M059J (cell line): Measurements from ENCODE around the gene GPR137B. TPM values are rescaled to one million over a fixed set of nuclear protein-coding genes. Genes with fewer than 3 reads are reported as not detected.

Source experiments
- DNase-seq: peaks from one replicate; pipeline ENCODE4 v3.0.0-alpha.2; 2012; ENCODE audit warnings: low read depth
- total RNA-seq: library from RNA; depleted of rRNA; stranded (reverse); fragments of >200 nt; shearing (Covaris generic); gene quantifications from 2 replicates; pipeline ENCODE4 v1.2.3, GENCODE V29; 2014; rRNA removed

Gene GPR137B, protein sequence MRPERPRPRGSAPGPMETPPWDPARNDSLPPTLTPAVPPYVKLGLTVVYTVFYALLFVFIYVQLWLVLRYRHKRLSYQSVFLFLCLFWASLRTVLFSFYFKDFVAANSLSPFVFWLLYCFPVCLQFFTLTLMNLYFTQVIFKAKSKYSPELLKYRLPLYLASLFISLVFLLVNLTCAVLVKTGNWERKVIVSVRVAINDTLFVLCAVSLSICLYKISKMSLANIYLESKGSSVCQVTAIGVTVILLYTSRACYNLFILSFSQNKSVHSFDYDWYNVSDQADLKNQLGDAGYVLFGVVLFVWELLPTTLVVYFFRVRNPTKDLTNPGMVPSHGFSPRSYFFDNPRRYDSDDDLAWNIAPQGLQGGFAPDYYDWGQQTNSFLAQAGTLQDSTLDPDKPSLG
- total RNA-seq: 10.2 and 14.2 TPM in 2 replicates

DNA sequence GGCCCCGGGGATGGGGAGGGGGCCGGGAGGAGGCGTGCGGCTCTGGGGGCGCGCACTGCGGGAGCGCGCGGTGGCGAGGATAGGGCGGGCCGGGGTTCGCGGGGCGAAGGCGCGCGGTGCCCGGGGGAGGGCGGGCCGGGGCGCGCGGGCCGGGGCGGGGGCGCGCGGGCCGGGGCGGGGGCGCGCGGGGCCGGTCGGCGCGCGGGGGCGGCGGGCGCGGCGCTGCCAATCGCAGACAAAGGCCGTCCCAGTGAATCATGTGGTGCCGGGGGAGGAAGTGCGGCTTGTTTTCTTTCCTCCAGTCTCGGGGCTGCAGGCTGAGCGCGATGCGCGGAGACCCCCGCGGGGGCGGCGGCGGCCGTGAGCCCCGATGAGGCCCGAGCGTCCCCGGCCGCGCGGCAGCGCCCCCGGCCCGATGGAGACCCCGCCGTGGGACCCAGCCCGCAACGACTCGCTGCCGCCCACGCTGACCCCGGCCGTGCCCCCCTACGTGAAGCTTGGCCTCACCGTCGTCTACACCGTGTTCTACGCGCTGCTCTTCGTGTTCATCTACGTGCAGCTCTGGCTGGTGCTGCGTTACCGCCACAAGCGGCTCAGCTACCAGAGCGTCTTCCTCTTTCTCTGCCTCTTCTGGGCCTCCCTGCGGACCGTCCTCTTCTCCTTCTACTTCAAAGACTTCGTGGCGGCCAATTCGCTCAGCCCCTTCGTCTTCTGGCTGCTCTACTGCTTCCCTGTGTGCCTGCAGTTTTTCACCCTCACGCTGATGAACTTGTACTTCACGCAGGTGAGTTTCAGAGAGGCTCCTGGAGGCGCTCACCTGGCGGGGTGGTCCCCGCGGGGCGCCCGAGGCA lies at the start of gene GPR137B:
GPR137B (plus strand) TSS at position 287 of the 851 bp plus-strand sequence; CDS start at position 371, 84 bp downstream.
- peak; percentile 51 for DNase-seq

DNA sequence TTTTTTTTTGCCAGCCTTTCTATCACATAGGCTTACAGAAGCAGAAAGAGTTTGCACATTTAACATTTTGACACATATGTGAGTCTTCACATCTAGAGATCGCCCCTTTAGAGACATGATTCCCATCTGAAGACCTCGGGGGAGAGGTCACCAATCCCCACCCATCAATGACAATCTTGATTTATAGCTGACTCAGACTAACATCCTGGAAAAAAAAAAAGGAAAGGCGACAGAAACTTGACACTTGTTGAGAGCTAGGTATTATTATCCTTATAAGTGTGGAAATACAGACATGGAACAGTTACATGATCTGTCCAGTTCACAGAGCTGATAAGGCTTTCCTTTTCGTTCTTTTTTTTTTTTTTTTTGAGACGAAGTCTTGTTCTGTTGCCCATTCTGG lies 49.4 kb upstream of the GPR137B start:
- DNase-seq: no peak

DNA sequence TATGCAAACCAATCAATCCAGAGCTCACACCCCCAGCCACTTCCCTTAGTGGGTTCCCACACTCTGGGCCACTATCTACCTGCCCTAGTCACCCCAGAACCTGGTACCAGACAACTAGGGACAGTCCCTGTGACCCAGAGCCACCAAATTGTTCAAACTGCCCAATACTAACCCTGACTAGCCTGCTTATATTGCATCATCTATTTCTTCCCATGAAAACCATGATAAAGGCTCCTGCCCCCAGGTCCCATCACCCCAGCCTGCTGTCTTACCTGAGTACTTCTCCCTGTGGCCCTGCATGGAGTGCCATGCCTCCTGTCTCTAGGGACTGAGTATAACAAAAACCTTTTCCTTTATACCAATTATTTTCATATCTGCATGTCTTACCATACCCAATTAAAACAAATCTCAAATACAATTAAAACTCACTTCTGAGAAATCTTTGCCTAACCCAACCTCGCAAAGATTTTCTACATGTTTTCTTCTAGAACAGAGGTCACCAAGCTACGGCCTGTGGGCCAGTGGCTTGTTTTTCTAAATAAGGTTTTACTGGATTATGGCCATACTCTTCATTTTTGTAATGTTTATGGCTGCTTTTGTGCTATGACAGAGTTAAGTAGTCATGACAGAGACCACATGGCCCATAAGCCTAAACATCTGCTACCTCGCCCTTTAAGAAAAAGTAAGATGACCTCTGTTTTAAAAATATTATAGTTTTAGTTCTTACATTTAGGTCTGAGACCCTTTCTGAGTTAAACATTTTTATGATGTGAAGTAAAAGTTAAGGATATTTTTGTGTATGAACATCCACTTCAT lies 46.4 kb upstream of the GPR137B start:
- DNase-seq: no peak

DNA sequence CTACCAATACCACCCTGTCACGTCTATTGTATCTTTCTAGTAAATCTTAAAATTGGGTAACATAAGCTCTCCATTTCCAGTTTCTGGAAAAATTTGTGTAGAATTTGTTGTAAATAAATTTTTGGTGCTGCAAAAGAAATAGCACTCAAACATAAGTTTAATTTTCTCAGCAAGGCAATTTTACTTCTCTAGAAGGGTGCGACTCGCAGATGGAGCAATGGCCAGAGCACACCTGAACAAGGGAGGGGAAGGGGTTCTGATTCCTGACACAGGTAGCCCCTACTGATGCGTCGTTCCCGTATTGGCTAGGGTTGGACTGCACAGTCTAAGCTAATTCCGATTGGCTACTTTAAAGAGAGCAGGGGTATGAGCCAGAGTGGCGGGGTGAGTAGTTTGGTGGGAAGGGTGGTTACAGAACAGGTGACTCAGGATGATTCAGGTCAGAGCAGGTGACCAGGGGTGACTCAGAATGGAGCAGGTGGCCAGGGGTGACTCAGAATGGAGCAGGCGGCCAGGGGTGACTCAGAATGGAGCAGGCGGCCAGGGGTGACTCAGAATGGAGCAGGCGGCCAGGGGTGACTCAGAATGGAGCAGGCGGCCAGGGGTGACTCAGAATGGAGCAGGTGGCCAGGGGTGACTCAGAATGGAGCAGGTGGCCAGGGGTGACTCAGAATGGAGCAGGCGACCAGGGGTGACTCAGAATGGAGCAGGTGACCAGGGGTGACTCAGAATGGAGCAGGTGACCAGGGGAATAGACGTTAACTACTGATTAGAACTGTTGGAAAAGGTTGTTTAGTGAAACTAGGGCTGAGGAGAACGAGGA lies 45.5 kb upstream of the GPR137B start:
- DNase-seq: peak; percentile 66

DNA sequence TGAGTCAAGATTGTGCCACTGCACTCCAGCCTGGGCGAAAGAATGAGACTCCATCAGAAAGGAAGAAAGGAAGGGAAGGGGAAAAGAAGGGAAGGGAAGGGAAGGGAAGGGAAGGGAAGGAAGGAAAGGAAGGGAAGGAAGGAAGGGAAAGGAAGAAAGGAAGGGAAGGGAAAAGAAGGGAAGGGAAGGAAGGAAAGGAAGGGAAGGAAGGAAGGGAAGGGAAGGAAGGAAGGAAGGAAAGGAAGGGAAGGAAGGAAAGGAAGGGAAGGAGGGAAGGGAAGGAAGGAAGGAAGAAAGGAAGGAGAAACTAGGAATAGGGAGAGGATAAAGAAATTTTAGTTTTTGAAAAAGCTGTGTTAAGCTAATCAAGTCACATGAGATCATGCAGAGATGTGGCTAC lies 44.1 kb upstream of the GPR137B start:
- no peak for DNase-seq

DNA sequence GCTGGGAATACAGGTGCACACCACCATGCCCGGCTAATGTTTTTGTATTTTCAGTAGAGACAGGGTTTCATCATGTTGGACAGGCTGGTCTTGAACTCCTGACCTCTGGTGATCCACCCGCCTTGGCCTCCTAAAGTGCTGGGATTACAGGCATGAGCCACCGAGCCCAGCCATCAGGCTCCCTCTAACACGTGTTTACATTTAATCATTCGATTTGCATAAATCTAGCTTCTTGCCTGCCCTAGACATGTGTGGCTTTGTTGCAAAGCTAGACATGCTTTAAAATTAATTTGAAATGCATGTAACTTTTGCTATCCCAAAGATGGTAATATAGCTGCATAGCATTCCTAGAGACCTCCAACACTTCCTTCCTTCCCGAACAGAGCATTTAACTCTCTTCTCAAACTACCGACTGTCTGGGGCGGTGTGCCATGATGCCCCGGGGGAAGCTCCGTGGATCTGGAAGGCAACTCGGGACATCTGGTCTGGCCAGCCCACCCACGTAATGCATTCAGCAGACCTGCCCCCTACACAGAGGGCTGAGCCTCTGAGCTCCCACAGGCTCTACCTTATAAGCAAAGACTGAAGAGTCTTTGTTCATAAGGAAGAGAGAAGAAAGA lies 42.9 kb upstream of the GPR137B start:
- no peak for DNase-seq

DNA sequence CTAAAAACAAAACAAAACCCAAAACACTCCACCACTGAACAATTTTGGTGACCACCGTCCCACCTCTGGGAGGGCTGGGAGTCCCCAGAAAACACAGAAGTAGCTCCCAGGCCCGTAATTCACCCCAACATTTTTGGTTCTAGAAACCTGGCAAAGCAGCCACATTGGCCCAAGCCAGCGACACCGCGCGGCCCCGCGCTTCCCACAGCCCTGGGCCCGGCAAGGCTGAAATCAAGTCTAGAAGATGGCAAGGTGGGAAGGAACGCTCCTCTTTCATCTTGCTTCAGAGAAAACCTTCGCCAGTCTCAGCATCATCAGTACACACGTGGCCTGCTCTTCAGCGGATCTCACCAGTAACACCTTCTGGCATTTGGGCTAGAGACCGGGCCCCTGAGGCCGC lies 41.5 kb upstream of the GPR137B start:
- DNase-seq: no peak

DNA sequence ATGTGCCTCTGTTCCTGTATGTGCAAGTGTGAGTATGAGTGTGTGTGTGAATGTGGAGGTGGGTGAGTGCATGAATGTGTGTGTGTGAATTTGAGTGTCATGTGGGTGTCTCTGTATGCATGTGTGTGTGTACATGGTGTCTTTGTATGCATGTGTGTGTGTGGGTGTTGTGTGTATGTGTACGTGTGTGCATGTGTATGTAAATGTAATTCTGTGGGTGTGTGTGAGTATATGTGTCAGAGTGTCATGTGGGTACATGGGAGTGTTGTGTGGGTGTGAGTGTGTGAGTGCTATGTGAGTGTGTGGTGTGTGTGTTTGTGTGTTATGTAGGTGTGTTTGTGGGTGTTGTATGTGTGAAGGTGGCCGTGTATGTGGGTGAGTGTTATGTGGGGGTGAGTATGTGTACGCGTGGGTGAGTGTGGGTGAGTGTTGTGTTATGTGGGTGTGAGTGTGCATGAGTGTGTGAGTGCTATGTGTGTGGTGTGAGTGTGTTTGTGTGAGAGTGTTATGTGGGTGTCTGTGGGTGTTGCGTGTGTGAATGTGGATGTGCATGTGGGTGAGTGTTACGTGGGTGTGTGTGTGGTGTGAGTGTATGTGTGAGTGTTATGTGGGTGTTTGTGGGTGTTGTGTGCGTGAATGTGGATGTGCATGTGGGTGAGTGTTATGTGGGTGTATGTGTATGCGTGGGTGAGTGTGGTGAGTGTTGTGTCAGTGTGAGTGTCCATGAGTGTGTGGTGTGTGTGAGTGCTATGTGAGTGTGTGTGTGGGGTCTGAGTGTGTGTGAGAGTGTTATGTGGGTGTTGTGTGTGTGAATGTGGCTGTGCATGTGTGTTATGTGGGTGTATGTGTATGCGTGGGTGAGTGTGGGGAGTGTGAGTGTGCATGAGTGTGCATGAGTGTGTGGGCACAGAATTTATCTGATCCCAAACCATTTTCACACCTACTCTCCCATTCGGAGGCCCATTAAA lies 40.8 kb upstream of the GPR137B start:
- no peak for DNase-seq

DNA sequence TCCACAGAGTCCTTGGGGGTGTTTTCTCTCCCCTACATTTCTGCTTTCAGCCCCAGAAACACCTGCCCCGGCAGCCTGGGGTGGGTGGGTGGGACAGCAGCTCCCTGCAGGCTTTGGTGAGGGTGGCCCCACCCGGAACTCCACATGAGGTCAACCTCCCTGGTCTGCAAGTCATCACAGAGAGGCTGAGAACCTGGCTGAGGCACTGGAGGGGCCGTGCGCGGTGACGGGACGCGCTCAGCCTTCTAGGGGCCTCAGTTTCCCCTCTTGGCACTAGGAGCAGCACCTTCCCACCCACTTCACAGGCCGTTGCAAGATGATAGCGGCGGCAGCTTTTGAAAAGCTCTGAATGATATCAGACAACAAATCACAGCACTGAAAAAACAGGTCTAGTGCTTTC lies 39.7 kb upstream of the GPR137B start:
- no peak for DNase-seq

DNA sequence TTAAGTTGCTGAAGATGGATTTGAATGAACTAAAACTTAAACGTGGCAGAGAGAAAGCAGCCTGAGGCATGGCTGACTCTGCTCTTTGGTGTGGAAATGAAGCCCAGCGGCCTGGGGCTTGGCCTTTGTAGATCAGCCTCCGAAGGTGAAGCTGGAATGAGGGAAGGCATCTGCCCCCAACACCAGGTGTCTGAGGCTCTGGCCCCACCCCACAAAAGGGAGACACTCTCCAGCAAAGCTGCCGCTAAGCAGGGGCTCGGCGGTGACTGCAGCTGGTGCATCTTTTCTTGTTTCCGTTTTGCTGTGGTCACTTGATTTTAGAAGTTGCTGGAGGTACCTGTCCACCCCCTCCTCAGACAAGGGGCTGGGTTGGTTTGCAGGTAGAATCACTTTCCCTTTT lies 39.3 kb upstream of the GPR137B start:
- no peak for DNase-seq

DNA sequence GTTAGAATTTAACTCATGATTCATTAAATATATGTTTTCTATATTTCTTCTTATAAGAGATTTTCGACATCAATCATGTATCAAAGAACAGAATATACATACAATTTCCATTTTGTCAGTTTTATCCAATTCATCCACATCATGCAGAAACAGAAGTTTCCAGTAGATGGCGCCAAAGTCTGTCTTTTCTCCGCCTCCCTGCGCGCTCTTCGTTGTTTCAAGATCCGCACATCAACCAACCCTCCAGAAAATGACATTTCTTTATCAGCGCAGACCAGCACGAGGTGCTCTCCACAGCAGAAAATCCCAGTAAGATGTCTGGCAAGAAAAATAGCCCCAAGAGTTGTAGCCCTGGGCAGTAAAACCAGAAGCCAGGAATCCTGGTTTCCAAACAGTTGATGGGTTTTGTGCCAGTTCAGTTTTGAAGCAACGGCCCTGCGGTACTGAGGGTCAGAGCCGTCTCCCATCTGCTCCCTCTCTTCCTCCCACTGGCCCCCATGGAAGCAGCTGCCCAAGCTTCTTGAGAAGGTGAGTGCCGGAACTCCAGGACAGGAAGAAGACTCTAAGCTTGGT lies 38.6 kb upstream of the GPR137B start:
- peak; percentile 49 for DNase-seq

DNA sequence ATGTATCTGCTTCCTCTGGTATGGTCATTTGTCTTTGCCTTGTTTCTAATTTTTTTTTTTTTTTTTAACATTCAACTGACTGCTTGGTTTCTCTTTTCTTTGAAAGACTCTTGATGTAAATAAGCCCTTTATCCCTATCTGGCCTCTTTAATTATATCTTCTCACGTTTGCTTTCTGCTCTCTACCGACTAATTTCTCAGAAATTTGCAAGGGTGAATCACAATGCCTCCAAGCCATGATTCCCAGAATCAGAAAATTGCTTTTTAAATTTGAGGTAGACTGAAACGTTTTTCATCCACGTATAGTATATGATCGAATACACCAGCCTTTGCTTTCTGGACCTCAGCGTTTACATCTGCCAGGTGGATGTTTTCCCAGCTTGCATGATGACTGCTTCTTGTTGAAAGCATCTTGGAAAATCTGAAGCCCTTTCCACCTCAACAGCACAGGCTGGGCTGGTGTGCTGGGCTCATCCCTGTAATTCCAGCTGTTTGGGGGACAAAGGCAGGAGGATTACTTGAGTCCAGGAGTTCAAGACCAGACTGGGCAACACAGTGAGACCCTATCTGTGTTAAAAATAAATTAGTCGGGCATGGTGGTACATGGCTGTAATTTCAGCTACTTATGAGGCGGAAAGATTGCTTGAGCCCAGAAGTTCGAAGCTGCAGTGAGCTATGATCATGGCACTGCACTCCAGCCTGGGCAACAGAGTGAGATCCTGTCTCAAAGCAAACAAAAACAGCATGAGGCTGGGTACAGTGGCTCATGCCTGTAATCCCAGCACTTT lies 35.0 kb upstream of the GPR137B start:
- DNase-seq: peak; percentile 32

DNA sequence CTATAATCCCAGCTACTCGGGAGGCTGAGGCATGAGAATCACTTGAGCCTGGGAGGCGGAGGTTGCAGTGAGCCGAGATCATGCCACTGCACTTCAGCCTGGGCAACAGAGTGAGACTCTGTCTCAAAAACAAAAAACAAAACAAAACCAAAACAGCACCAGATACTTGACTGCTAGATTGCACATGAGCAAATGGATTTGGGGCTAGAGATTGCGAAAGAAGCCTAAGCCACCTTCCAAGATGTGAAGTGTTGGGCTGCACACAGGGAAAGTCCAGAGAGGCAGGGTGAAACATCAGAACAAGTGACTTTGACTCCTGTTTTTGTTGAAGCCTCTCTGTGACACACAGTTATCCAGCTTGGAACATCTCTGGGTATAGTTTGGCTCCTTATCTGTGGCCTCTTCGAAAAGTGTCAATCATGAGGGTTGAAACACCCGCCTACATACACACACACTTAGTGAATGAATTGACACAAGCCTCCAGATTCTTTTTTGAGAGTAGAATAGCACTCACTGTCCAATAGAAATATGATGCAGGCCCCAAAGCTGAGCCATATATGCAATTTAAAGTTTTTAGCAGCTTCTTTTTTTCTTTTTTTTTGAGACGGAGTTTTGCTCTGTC lies 34.2 kb upstream of the GPR137B start:
- no peak for DNase-seq

DNA sequence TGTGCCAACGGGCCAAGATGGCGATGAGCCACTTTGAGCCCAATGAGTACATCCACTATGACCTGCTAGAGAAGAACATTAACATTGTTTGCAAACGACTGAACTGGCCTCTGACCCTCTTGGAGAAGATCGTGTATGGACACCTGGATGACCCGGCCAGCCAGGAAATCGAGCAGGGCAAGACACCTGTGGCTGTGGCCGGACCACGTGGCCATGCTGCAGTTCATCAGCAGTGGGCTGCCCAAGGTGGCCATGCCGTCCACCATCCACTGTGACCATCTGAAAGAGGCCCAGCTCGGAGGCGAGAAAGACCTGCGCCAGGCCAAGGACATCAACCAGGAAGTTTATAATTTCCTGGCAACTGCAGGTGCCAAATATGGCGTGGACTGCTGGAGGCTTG lies 32.2 kb upstream of the GPR137B start:
- no peak for DNase-seq

DNA sequence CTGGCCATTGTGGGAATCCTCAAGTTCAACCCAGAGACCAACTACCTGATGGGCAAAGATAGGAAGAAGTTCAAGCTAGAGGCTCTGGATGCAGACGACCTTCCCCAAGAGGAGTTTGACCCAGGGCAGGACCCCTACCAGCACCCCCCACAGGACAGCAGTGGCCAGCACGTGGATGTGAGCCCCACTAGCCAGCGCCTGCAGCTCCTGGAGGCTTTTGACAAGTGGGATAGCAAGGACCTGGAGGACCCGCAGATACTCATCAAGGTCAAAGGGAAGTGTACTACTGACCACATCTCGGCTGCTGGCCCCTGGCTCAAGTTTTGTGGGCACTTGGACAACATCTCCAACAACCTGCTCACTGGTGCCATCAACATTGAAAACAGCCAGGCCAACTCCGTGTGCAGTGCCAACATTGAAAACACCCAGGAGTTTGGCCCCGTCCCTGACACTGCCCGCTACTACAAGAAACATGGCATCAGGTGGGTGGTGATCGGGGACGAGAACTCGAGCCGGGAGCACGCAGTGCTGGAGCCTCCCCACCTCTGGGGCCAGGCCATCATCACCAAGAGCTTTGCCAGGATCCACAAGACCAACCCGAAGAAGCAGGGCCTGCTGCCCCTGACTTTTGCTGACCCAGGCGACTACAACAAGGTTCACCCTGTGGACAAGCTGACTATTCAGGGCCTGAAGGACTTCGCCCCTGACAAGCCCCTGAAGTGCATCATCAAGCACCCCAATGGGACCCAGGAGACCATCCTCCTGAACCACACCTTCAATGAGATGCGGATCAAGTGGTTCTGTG lies 30.6 kb upstream of the GPR137B start:
- no peak for DNase-seq

DNA sequence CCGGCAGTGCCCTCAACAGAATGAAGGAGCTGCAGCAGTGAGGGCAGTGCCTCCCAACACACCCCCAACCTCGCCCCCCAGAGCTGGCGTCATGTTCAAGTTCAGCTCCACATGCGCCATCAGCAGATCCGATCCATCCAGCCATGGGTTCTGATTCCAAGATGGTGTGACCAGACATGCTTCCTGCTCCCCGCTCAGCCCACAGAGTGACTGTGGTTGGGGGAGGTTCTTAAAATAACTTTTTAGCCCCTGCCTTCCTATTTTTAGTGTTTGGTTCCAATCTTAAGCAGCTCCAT lies 30.1 kb upstream of the GPR137B start:
- no peak for DNase-seq

DNA sequence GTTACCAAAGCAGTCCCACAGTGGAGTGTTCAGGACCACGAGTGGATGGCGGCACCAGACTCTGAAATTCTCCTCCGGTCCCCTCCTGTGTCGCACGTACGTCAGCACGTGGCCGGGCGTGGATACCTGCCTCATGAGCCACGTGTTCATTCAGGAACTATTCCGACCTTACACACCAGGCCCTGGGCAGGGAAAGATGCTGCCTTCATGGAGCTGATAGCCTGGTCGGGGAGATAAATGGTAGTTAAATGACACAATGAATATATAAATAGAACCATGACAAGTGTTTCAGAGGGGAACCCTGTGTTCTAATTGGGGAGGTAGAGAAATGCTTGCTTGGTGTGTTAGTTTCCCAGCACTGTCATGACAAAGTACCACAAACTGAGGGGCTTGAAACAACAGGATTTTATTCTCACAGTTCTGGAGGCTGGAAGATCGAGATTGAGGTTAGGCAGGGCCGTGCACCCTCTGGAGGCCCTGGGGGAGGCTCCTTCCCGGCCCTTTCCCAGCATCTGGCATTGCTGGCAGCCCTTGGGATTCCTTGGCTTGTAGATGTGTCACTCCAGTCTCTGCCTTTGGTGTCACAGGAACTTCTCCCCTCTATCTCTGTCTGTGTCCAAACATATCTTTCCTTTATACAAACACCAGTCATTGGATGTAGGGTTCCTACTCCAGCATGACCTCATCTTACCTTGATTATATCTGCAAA lies 28.9 kb upstream of the GPR137B start:
- no peak for DNase-seq
